H1 (cell line): ENCODE data around the gene DYNC1I1. TPM values are rescaled to one million over a fixed set of nuclear protein-coding genes. Genes with fewer than 3 reads are reported as not detected.

ENCODE experiments used
- CTCF ChIA-PET: fragments of 300-600 bp; sonication (Branson Sonifier 250); formaldehyde crosslinking; loops from one replicate; lab custom pipeline; 2021; ENCODE audit not compliant: partially characterized antibody; lab: Charles Lee
- POLR2A ChIA-PET: fragments of 300-600 bp; sonication (Branson Sonifier 250); formaldehyde crosslinking; loops from one replicate; lab custom pipeline; 2021; ENCODE audit warnings: inconsistent platforms; ENCODE audit not compliant: partially characterized antibody; lab: Charles Lee
- DNase-seq, 2 experiments: peaks; one replicate each; pipeline versions ENCODE4 v3.0.0 to v3.0.0-alpha.2; 2010 to 2022; ENCODE audit warnings: low spot score in 2 of 2, low read depth in 1 of 2, mixed read lengths in 1 of 2
- FAIRE-seq: peaks from 2 replicates; lab custom pipeline; 2011; peaks lifted over from hg19 to GRCh38; lab: Jason Lieb, UNC
- H2AFZ ChIP-seq: 2 replicates; pipeline ENCODE4 v1.8.1; 2012; ENCODE audit warnings: low read length, inconsistent platforms
- H2AK5ac ChIP-seq: 2 replicates; pipeline ENCODE4 v1.6.1; 2013; ENCODE audit warnings: low read depth, low read length
- H2BK120ac ChIP-seq: replicated peaks from 2 replicates; pipeline ENCODE3; 2013; ENCODE audit warnings: low read depth, low read length, inconsistent platforms
- H2BK12ac ChIP-seq: 2 replicates; pipeline ENCODE4 v1.6.1; 2013; ENCODE audit warnings: low read depth, low read length
- H2BK15ac ChIP-seq: 2 replicates; pipeline ENCODE4 v1.6.1; 2013; ENCODE audit warnings: low read length
- H2BK20ac ChIP-seq: 2 replicates; pipeline ENCODE4 v1.6.1; 2013; ENCODE audit warnings: low read length
- H2BK5ac ChIP-seq: 2 replicates; pipeline ENCODE4 v1.6.1; 2013; ENCODE audit warnings: low read depth, low read length
- H3K14ac ChIP-seq: 2 replicates; pipeline ENCODE4 v1.6.1; 2013; ENCODE audit warnings: inconsistent platforms; ENCODE audit not compliant: insufficient read length
- H3K18ac ChIP-seq: 2 replicates; pipeline ENCODE4 v1.6.1; 2013; ENCODE audit warnings: low read length; ENCODE audit errors: extremely low read depth
- H3K23ac ChIP-seq: 2 replicates; pipeline ENCODE4 v1.6.1; 2013; ENCODE audit warnings: inconsistent platforms; ENCODE audit not compliant: insufficient read length
- H3K23me2 ChIP-seq: 2 replicates; pipeline ENCODE4 v1.6.1; 2013; ENCODE audit warnings: low read depth, low read length
- H3K27ac ChIP-seq: 2 replicates; pipeline ENCODE4 v1.6.1; 2011; ENCODE audit warnings: low read depth, low read length, inconsistent platforms
- H3K27me3 ChIP-seq, 4 experiments: replicated peaks in 1 of 4; 1 replicate in 1 of 4; 2 replicates in 3 of 4; pipeline versions ENCODE4 v1.6.1 to v1.8.1; 2011 to 2013; ENCODE audit warnings: low read length in 3 of 4, mild to moderate bottlenecking in 3 of 4, inconsistent platforms in 2 of 4, mixed read lengths in 2 of 4, moderate library complexity in 1 of 4; ENCODE audit not compliant: control insufficient read depth in 3 of 4, insufficient read depth in 3 of 4; ENCODE audit errors: extremely low read depth in 1 of 4
- H3K36me3 ChIP-seq, 4 experiments: 2 replicates each; pipeline versions ENCODE4 v1.6.1 to v1.8.1; 2011 to 2013; ENCODE audit warnings: mild to moderate bottlenecking in 4 of 4, low read length in 3 of 4, moderate library complexity in 2 of 4, control low read depth in 1 of 4, inconsistent platforms in 1 of 4; ENCODE audit not compliant: insufficient read depth in 4 of 4, control insufficient read depth in 2 of 4
- H3K4ac ChIP-seq: replicated peaks from 2 replicates; pipeline ENCODE3; 2013; ENCODE audit warnings: low read length, low read depth, mixed read lengths, inconsistent platforms; ENCODE audit not compliant: insufficient read length
- H3K4me1 ChIP-seq, 4 experiments: replicated peaks in 1 of 4; 1 replicate in 1 of 4; 2 replicates in 3 of 4; pipeline versions ENCODE4 v1.6.1 to v1.8.1; 2011 to 2013; ENCODE audit warnings: low read length in 3 of 4, inconsistent platforms in 2 of 4, mixed read lengths in 1 of 4; ENCODE audit not compliant: insufficient read depth in 4 of 4, control insufficient read depth in 3 of 4
- H3K4me2 ChIP-seq, 2 experiments: 2 replicates each; pipeline versions ENCODE4 v1.6.1 to v1.8.1; 2011 to 2013; ENCODE audit warnings: low read depth in 2 of 2, low read length in 2 of 2, control low read depth in 1 of 2, inconsistent platforms in 1 of 2, mild to moderate bottlenecking in 1 of 2; ENCODE audit not compliant: insufficient read depth in 1 of 2
- H3K4me3 ChIP-seq, 4 experiments: fragments of 200-600, 300-600 bp in 1 of 4; sonication (generic), shearing (Covaris generic), sonication (Bioruptor Twin) in 1 of 4; 2 replicates each; pipeline versions ENCODE4 v1.5.1 to v1.8.1; 2011 to 2016; ENCODE audit warnings: low read length in 4 of 4, low read depth in 3 of 4, control low read depth in 2 of 4, inconsistent platforms in 2 of 4, mild to moderate bottlenecking in 2 of 4, mixed read lengths in 1 of 4, moderate library complexity in 1 of 4; ENCODE audit not compliant: insufficient read depth in 2 of 4; ENCODE audit errors: extremely low read depth in 1 of 4
- H3K56ac ChIP-seq: replicated peaks from 2 replicates; pipeline ENCODE3; 2013; ENCODE audit warnings: low read depth, mild to moderate bottlenecking, mixed read lengths, low read length, inconsistent platforms; ENCODE audit not compliant: insufficient read length
- H3K79me1 ChIP-seq: 2 replicates; pipeline ENCODE4 v1.6.1; 2013; ENCODE audit warnings: low read depth, low read length, control low read depth
- H3K79me2 ChIP-seq, 2 experiments: 2 replicates each; pipeline versions ENCODE4 v1.6.1 to v1.8.1; 2012 to 2013; ENCODE audit warnings: low read length in 2 of 2, mild to moderate bottlenecking in 2 of 2, inconsistent platforms in 1 of 2; ENCODE audit not compliant: insufficient read depth in 2 of 2, control insufficient read depth in 1 of 2
- H3K9ac ChIP-seq, 4 experiments: replicated peaks in 1 of 4; 1 replicate in 1 of 4; 2 replicates in 3 of 4; pipeline versions ENCODE4 v1.6.1 to v1.8.1; 2011 to 2013; ENCODE audit warnings: low read depth in 3 of 4, low read length in 3 of 4, control low read depth in 2 of 4, mild to moderate bottlenecking in 2 of 4, moderate library complexity in 2 of 4, inconsistent platforms in 1 of 4; ENCODE audit errors: extremely low read depth in 1 of 4
- H3K9me3 ChIP-seq, 2 experiments: 2 replicates each; pipeline versions ENCODE4 v1.6.1 to v1.8.1; 2012 to 2013; ENCODE audit warnings: mild to moderate bottlenecking in 2 of 2, moderate library complexity in 2 of 2, control low read depth in 1 of 2, inconsistent platforms in 1 of 2, low read depth in 1 of 2, low read length in 1 of 2, mixed read lengths in 1 of 2; ENCODE audit not compliant: insufficient read depth in 2 of 2
- H4K20me1 ChIP-seq, 2 experiments: replicated peaks in 1 of 2; 2 replicates each; pipeline versions ENCODE3 to v1.8.1; 2011 to 2013; ENCODE audit warnings: inconsistent platforms in 2 of 2, low read length in 2 of 2, mild to moderate bottlenecking in 1 of 2; ENCODE audit not compliant: insufficient read depth in 2 of 2, control insufficient read depth in 1 of 2
- H4K5ac ChIP-seq: 2 replicates; pipeline ENCODE4 v1.6.1; 2013; ENCODE audit warnings: low read length, low read depth, mixed read lengths, inconsistent platforms; ENCODE audit not compliant: insufficient read length
- H4K8ac ChIP-seq: 2 replicates; pipeline ENCODE4 v1.8.0; 2013; ENCODE audit warnings: mild to moderate bottlenecking, moderate library complexity, low read length, inconsistent platforms; ENCODE audit not compliant: insufficient read depth; ENCODE audit errors: extremely low read depth
- H4K91ac ChIP-seq: replicated peaks from 2 replicates; pipeline ENCODE3; 2013; ENCODE audit warnings: low read length, mixed read lengths, inconsistent platforms; ENCODE audit not compliant: insufficient read length
- CREB1 ChIP-seq: IDR thresholded peaks from 2 replicates; pipeline ENCODE4 v1.6.1; 2012; ENCODE audit warnings: inconsistent platforms
- NRF1 ChIP-seq: IDR thresholded peaks from 2 replicates; pipeline ENCODE4 v1.6.1; 2011; ENCODE audit warnings: mild to moderate bottlenecking, low read depth, low read length, improper control_type of control experiment
- WGBS, 2 experiments: shearing (Covaris generic) in 1 of 2; methylation state at CpG; one replicate each; pipeline versions ENCODE4 v1.1.6 to v1.1.7; 2013 to 2015; ENCODE audit warnings: low lambda C conversion rate in 2 of 2, mixed read lengths in 2 of 2, inconsistent platforms in 1 of 2, low coverage in 1 of 2, missing lambda C conversion rate in 1 of 2; ENCODE audit not compliant: insufficient replicate concordance in 2 of 2, insufficient coverage in 1 of 2, insufficient read length in 1 of 2; ENCODE audit errors: extremely low coverage in 1 of 2, missing lambda C conversion rate in 1 of 2; 5-methylcytosine and 5-hydroxymethylcytosine counted together
- polyA plus RNA-seq, 7 experiments: library from polyadenylated mRNA; depleted of rRNA in 3 of 7; stranded (reverse) in 5 of 7; unstranded in 2 of 7; fragments of >200 nt in 5 of 7; fragments of 200-250 nt in 2 of 7; gene quantifications; 1 replicate in 5 of 7; 2 replicates in 1 of 7; 4 replicates in 1 of 7; pipeline versions ENCODE4 v1.2.1 to v1.2.3, GENCODE V29; 2011 to 2013; ENCODE audit warnings: missing spikeins in 2 of 7, mixed read lengths in 2 of 7
- total RNA-seq: library from RNA; stranded (reverse); fragmentation: NEBNext Ultra II Directional; extraction: Animal tissue kit (Norgen Biotek cat#: 25700); gene quantifications from 2 replicates; pipeline ENCODE4 v1.2.1, GENCODE V29; 2021
- TF ChIP-seq, protein P1 (sequence below): IDR thresholded peaks from 2 replicates; pipeline ENCODE4 v1.6.1; 2012; ENCODE audit warnings: low read length, inconsistent platforms

Gene DYNC1I1
- total and polyA plus RNA-seq, 2 of the 8 experiments (the other 6 are each of a cell fraction or from before 2014, with no cell fraction given): 0.45 to 0.58 TPM

DNA sequence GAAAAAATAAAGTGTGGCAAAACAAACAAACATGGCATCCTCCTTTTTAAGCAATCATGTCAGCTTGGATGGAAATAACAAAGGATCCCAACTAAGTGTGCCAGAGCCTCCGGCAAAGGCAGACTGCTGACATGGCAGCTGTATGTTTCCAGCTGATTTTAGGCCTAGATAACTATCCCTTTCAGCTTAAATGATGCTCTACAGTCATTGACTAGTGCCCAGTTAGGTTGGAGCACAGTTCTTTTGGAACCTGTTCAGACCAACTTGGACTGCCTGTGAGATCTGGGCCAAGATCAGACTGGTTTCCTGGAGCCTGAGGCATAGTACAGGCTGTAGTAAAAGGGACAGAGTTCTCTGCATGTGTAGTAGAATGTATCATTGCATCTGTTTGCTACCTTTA lies 128.7 kb downstream of the DYNC1I1 start:
- CTCF ChIA-PET: interaction anchor here (0.7 to 4.9 kb wide), 4 partner anchors 13 to 1100 kb away, joined by 3 to 25 read pairs (median 3); no protein-coding TSS in a partner anchor
- 100% methylated on average over 1 of the region's 1 CpG; no CpG with 5 or more reads in 1 of the 2 experiments for WGBS, 2 experiments

More for the DNA sequence above, 128.7 kb downstream of the DYNC1I1 start:
- Histone ChIP-seq H3K56ac (no peak overlapping the region), H3K4ac (no peak overlapping the region), H2AFZ (no peak overlapping the region), H4K20me1 (no peaks in the 10 kb centered on the region), H3K27ac (no peak overlapping the region), H2BK12ac (no peak overlapping the region), H3K4me1 (no peaks in the 10 kb centered on the region), H3K23me2 (no peaks in the 10 kb centered on the region), H2BK5ac (no peak overlapping the region), H3K79me1 (no peaks in the 10 kb centered on the region), H3K27me3 (no peaks in the 10 kb centered on the region), H2BK120ac (no peak overlapping the region), H3K4me2 (no peak overlapping the region), H2BK20ac (no peak overlapping the region), H3K4me3 (no peak overlapping the region), H2AK5ac (no peak overlapping the region), H4K91ac (no peak overlapping the region), H3K9ac (no peak overlapping the region), H4K8ac (no peak overlapping the region), H3K23ac (no peak overlapping the region), H3K9me3 (no peaks in the 10 kb centered on the region), H4K5ac (no peak overlapping the region), H2BK15ac (no peak overlapping the region), H3K36me3 (no peaks in the 10 kb centered on the region), H3K14ac (no peak overlapping the region), H3K18ac (no peak overlapping the region), H3K79me2 (no peaks in the 10 kb centered on the region)
- POLR2A ChIA-PET: no interaction called here
- no peak for FAIRE-seq
- TF ChIP-seq CREB1 (no peak), NRF1 (no peak)
- TF ChIP-seq, protein P1, sequence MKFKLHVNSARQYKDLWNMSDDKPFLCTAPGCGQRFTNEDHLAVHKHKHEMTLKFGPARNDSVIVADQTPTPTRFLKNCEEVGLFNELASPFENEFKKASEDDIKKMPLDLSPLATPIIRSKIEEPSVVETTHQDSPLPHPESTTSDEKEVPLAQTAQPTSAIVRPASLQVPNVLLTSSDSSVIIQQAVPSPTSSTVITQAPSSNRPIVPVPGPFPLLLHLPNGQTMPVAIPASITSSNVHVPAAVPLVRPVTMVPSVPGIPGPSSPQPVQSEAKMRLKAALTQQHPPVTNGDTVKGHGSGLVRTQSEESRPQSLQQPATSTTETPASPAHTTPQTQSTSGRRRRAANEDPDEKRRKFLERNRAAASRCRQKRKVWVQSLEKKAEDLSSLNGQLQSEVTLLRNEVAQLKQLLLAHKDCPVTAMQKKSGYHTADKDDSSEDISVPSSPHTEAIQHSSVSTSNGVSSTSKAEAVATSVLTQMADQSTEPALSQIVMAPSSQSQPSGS: no peak
- no peak for DNase-seq
